OCI-LY7 (cell line): ENCODE results near the gene DSCAM. TPM values are rescaled to one million over a fixed set of nuclear protein-coding genes. Genes with fewer than 3 reads are reported as not detected.

ENCODE experiments used
- BruUV-seq: library from RNA; stranded (reverse); fragments of 400-500 nt; replicated peaks from 2 replicates; lab custom pipeline; 2021; lab: Mats Ljungman, UMichigan
- CTCF ChIA-PET: fragments of 300-600 bp; sonication (Branson Sonifier 250); formaldehyde crosslinking; loops from one replicate; lab custom pipeline; 2022; ENCODE audit warnings: antibody characterized with exemption; ENCODE audit not compliant: unreplicated experiment; lab: Charles Lee
- POLR2A ChIA-PET: fragments of 300-600 bp; sonication (Branson Sonifier 250); formaldehyde crosslinking; loops from one replicate; lab custom pipeline; 2022; ENCODE audit warnings: antibody characterized with exemption; lab: Charles Lee
- DNase-seq: peaks from one replicate; pipeline ENCODE4 v3.0.0-alpha.2; 2015; ENCODE audit warnings: low spot score
- H2AFZ ChIP-seq: fragments of 200-600 bp; sonication (generic), shearing (Covaris generic); 2 replicates; pipeline ENCODE4 v1.6.1; 2014; ENCODE audit warnings: mild to moderate bottlenecking, antibody characterized with exemption, low read length, moderate library complexity
- H3K27ac ChIP-seq: fragments of 200-600 bp; sonication (generic); 2 replicates; pipeline ENCODE4 v1.5.1; 2014; ENCODE audit warnings: mixed run types, low read depth, mild to moderate bottlenecking, moderate library complexity, low read length, inconsistent platforms; ENCODE audit not compliant: poor library complexity, severe bottlenecking
- H3K36me3 ChIP-seq: fragments of 200-600 bp; sonication (generic); 2 replicates; pipeline ENCODE4 v1.6.1; 2014; ENCODE audit warnings: mild to moderate bottlenecking, antibody characterized with exemption, low read length, moderate library complexity, mixed read lengths; ENCODE audit not compliant: insufficient read depth
- H3K4me1 ChIP-seq: fragments of 200-600 bp; sonication (generic); 2 replicates; pipeline ENCODE4 v1.5.1; 2014; ENCODE audit warnings: mild to moderate bottlenecking, low read length; ENCODE audit not compliant: insufficient read depth, poor library complexity, severe bottlenecking
- H3K4me2 ChIP-seq: fragments of 200-600 bp; sonication (generic); 2 replicates; pipeline ENCODE4 v1.6.1; 2014; ENCODE audit warnings: mild to moderate bottlenecking, low read length
- H3K4me3 ChIP-seq: fragments of 200-600 bp; sonication (generic); 2 replicates; pipeline ENCODE4 v1.5.1; 2014; ENCODE audit warnings: mild to moderate bottlenecking, low read depth, low read length; ENCODE audit not compliant: poor library complexity, severe bottlenecking
- H3K79me2 ChIP-seq: fragments of 200-600 bp; sonication (generic); 2 replicates; pipeline ENCODE4 v1.6.1; 2016; ENCODE audit warnings: low read depth, mild to moderate bottlenecking, low read length, moderate library complexity, mixed read lengths; ENCODE audit not compliant: insufficient read depth
- H3K9me2 ChIP-seq: fragments of 200-600 bp; sonication (generic); 2 replicates; pipeline ENCODE4 v1.6.1; 2016; ENCODE audit warnings: mild to moderate bottlenecking, low read length, mixed read lengths; ENCODE audit not compliant: insufficient read depth
- H3K9me3 ChIP-seq: fragments of 200-600 bp; sonication (generic); 2 replicates; pipeline ENCODE4 v1.6.1; 2014; ENCODE audit warnings: mild to moderate bottlenecking, mixed run types, low read length, mixed read lengths
- H4K20me1 ChIP-seq: fragments of 200-600 bp; sonication (generic); 2 replicates; pipeline ENCODE4 v1.6.1; 2014; ENCODE audit warnings: mild to moderate bottlenecking, antibody characterized with exemption, low read length, moderate library complexity, mixed read lengths; ENCODE audit not compliant: insufficient read depth
- CTCF ChIP-seq: fragments of 200-600 bp; sonication (generic); conservative IDR thresholded peaks from 2 replicates; pipeline ENCODE4 v1.5.1; 2014; ENCODE audit warnings: mild to moderate bottlenecking, antibody characterized with exemption, low read length, moderate library complexity, mixed read lengths
- EZH2phosphoT487 ChIP-seq: fragments of 200-600 bp; sonication (generic); IDR thresholded peaks from 2 replicates; pipeline ENCODE4 v1.6.1; 2018; ENCODE audit warnings: low read depth, borderline replicate concordance, mild to moderate bottlenecking, mixed run types, antibody characterized with exemption, low read length, moderate library complexity, mixed read lengths
- intact Hi-C: fragments of 100-400 bp; cut with micrococcal nuclease; formaldehyde crosslinking; loops from one replicate; pipeline ENCODE4 v1.10.0; 2022; ENCODE audit not compliant: unreplicated experiment
- total RNA-seq, 2 experiments: library from RNA; depleted of rRNA in 1 of 2; stranded (reverse); fragments of >200 nt in 1 of 2; shearing (Covaris generic) in 1 of 2; gene quantifications; 2 replicates each; pipeline ENCODE4 v1.2.3, GENCODE V29; 2014 to 2022

The DSCAM gene
- total RNA-seq, 2 experiments from 2014 or later, result not detected

DNA sequence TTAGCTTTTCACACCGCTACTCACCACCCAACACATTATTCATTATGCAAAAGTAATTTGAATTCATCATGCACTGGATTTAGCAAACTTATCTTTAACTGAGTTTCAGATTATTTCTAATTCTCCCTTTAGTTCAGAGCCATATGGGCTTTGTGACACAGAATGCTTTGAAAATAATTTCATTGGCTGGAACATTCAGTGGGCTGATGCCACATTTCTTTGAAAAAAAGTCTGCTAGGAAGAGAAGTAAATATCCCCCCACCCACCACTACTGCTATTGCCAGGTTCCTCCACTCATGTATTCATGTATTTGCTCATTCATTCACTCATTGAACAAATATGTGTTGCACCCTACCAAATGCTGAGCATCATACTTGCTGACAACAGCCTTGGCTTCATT lies 280.5 kb downstream of the DSCAM start:
- Histone ChIP-seq H3K9me3 (0 out of 2 replicates have a peak, but pooled peaks cover 7% of the 10 kb centered on the region), H3K27ac (no peak overlapping the region), H3K9me2 (no peaks in the 10 kb centered on the region), H2AFZ (no peak overlapping the region), H3K36me3 (no peaks in the 10 kb centered on the region), H3K4me2 (no peak overlapping the region), H4K20me1 (no peaks in the 10 kb centered on the region), H3K4me1 (no peaks in the 10 kb centered on the region), H3K79me2 (no peaks in the 10 kb centered on the region), H3K4me3 (no peak overlapping the region)
- no TSS peak for BruUV-seq
- POLR2A ChIA-PET, result no interaction called here
- DNase-seq, result no peak
- TF ChIP-seq CTCF, result no peak
- no peak for TF ChIP-seq EZH2phosphoT487
- CTCF ChIA-PET, result no interaction called here
- intact Hi-C loops, result no loop called here

DNA sequence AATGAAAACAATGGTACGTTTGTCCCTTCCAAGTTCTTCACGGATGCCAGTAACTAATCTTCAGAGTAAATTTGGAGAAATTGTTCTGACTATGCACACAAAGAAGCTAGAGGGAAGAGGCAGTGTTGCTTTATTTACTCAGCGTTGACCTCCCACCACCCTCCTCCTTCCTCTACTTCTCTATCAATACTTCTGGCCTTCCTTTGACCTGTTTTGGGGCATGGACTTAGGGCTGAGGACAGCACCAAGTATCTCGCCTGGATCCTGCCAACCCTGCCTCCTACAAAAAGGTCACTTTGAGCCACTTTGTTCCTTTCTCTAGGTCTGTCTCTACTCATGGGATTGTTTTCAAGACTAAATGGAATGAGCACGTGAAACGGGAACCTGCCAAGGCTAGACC lies 282.6 kb downstream of the DSCAM start:
- no peak for DNase-seq
- Histone ChIP-seq H3K4me3 (no peak overlapping the region), H3K36me3 (no peaks in the 10 kb centered on the region), H3K9me2 (no peaks in the 10 kb centered on the region), H3K4me1 (no peaks in the 10 kb centered on the region), H4K20me1 (no peaks in the 10 kb centered on the region), H3K27ac (no peak overlapping the region), H3K4me2 (no peak overlapping the region), H3K79me2 (no peaks in the 10 kb centered on the region), H3K9me3 (0 out of 2 replicates have a peak, but pooled peaks cover 7% of the 10 kb centered on the region), H2AFZ (no peak overlapping the region)
- intact Hi-C loops, result no loop called here
- POLR2A ChIA-PET, result no interaction called here
- CTCF ChIA-PET, result no interaction called here
- BruUV-seq, result no TSS peak
- no peak for TF ChIP-seq EZH2phosphoT487
- TF ChIP-seq CTCF, result no peak

- no peak overlapping the region for H2AFZ ChIP-seq
- no peak overlapping the region for H3K4me2 ChIP-seq
- H3K9me3 ChIP-seq, result 0 out of 2 replicates have a peak, but pooled peaks cover 7% of the 10 kb centered on the region
- POLR2A ChIA-PET, result no interaction called here
- TF ChIP-seq CTCF (no peak), EZH2phosphoT487 (no peak)
- H3K36me3 ChIP-seq, result no peaks in the 10 kb centered on the region
- H3K4me3 ChIP-seq, result no peak overlapping the region
- no peaks in the 10 kb centered on the region for H3K4me1 ChIP-seq
- BruUV-seq, result no TSS peak
- intact Hi-C loops, result no loop called here
- DNase-seq, result no peak
- H4K20me1 ChIP-seq, result no peaks in the 10 kb centered on the region
- H3K9me2 ChIP-seq, result no peaks in the 10 kb centered on the region
- no peaks in the 10 kb centered on the region for H3K79me2 ChIP-seq
- H3K27ac ChIP-seq, result no peak overlapping the region
- CTCF ChIA-PET, result no interaction called here
These were observed 283.1 kb downstream of the DSCAM start for GRCh38 chr21:40563900-40564299.
